HG03460 (cell line): ENCODE results near the gene CRKL.

ENCODE experiments used
- ATAC-seq: cut with Tn5 transposase; IDR thresholded peaks from one replicate; pipeline ENCODE4 v1.9.1; 2021; ENCODE audit not compliant: unreplicated experiment

The CRKL gene

GRCh38 chr22:20951151-20951931 is 34.1 kb downstream of the CRKL start:
- ATAC-seq: no peak

- ATAC-seq: no peak
Measured at GRCh38 chr22:20951932-20952380, 34.7 kb downstream of the CRKL start.

- ATAC-seq: no peak
Measured at GRCh38 chr22:20952544-20953341, 35.5 kb downstream of the CRKL start.

GRCh38 chr22:20953342-20953608 is 36.1 kb downstream of the CRKL start:
- ATAC-seq: no peak

GRCh38 chr22:20953668-20954500 is 36.7 kb downstream of the CRKL start:
- no peak for ATAC-seq

GRCh38 chr22:20955548-20955947 is 38.3 kb downstream of the CRKL start:
- ATAC-seq: no peak

- ATAC-seq: no peak
Measured at GRCh38 chr22:20956258-20957101, 39.3 kb downstream of the CRKL start.

- no peak for ATAC-seq
Measured at GRCh38 chr22:20957102-20957682, 40.0 kb downstream of the CRKL start.

GRCh38 chr22:20957683-20958431 is 40.6 kb downstream of the CRKL start:
- no peak for ATAC-seq

- ATAC-seq: no peak
Measured at GRCh38 chr22:20959578-20960461, 42.6 kb downstream of the CRKL start.

GRCh38 chr22:20960609-20961008 is 43.4 kb downstream of the CRKL start:
- ATAC-seq: no peak

GRCh38 chr22:20962491-20962945 is 45.3 kb downstream of the CRKL start:
- ATAC-seq: no peak

- ATAC-seq: no peak
Measured at GRCh38 chr22:20963201-20964052, 46.2 kb downstream of the CRKL start.

- ATAC-seq: no peak
Measured at GRCh38 chr22:20964090-20964798, 47.0 kb downstream of the CRKL start.

GRCh38 chr22:20964799-20965103 is 47.5 kb downstream of the CRKL start:
- no peak for ATAC-seq

- ATAC-seq: no peak
Measured at GRCh38 chr22:20965104-20965887, 48.1 kb downstream of the CRKL start.
